Activated naive CD8-positive, alpha-beta T cell treated with anti-CD3 and anti-CD28 coated beads, Interleukin-2, amount 10 ng/mL, durations not matched to agents 7 days and 5 days (primary cell): ENCODE measurements around the gene DSP. TPM values are rescaled to one million over a fixed set of nuclear protein-coding genes. Genes with fewer than 3 reads are reported as not detected.

Experiments used
- ATAC-seq: fragments of 150-1000 bp; cut with Tn5 transposase; one replicate; pipeline ENCODE4 v1.10.0; 2021; ENCODE audit warnings: low read depth, moderate library complexity
- POLR2A ChIA-PET: fragments of 350-600 bp; sonication (Branson Sonifier 250); formaldehyde crosslinking; loops from one replicate; lab custom pipeline; 2021; ENCODE audit warnings: antibody characterized with exemption; lab: Charles Lee
- DNase-seq: peaks from one replicate; pipeline ENCODE4 v3.0.0; 2021
- H3K27ac Mint-ChIP-seq: one replicate; pipeline ENCODE4 v1.8.0; 2022; ENCODE audit warnings: mild to moderate bottlenecking, mixed read lengths
- H3K27me3 Mint-ChIP-seq: one replicate; pipeline ENCODE4 v1.8.0; 2022; ENCODE audit warnings: mild to moderate bottlenecking, moderate library complexity, mixed read lengths
- H3K36me3 Mint-ChIP-seq: one replicate; pipeline ENCODE4 v1.8.0; 2021; ENCODE audit warnings: mild to moderate bottlenecking, mixed read lengths
- H3K4me1 Mint-ChIP-seq: one replicate; pipeline ENCODE4 v1.8.0; 2021; ENCODE audit warnings: mixed read lengths
- H3K4me3 Mint-ChIP-seq: one replicate; pipeline ENCODE4 v1.8.0; 2022; ENCODE audit warnings: mild to moderate bottlenecking, moderate library complexity, mixed read lengths
- H3K9me3 Mint-ChIP-seq: one replicate; pipeline ENCODE4 v1.8.0; 2021; ENCODE audit warnings: mixed read lengths
- total RNA-seq, 2 experiments: library from RNA; stranded (reverse); gene quantifications; one replicate each; pipeline ENCODE4 v1.2.3, GENCODE V29; 2021

The DSP gene
- total RNA-seq, 2 experiments from 2014 or later, result 0.11 to 0.17 TPM

GRCh38 chr6:7542874-7543624, 1.6 kb downstream of the DSP start:
- POLR2A ChIA-PET, result interaction anchor here (0.7 kb wide), 1 partner anchor 707 kb away, joined by 3 read pairs; no protein-coding TSS in a partner anchor
- H3K9me3 Mint-ChIP-seq, result no peaks in the 10 kb centered on the region
- peaks cover 80% of the 10 kb centered on the region for H3K27me3 Mint-ChIP-seq
- no peak for DNase-seq
- peaks cover 7% of the 10 kb centered on the region for H3K4me1 Mint-ChIP-seq
- no peaks in the 10 kb centered on the region for H3K36me3 Mint-ChIP-seq
- peak overlapping the region; percentile 76 for H3K4me3 Mint-ChIP-seq
- H3K27ac Mint-ChIP-seq, result no peak overlapping the region
- no peak for ATAC-seq

GRCh38 chr6:7543789-7544424, 2.4 kb downstream of the DSP start:
- H3K27ac Mint-ChIP-seq, result no peak overlapping the region
- no peak overlapping the region for H3K4me3 Mint-ChIP-seq
- POLR2A ChIA-PET, result interaction anchor here (0.7 kb wide), 1 partner anchor 708 kb away, joined by 3 read pairs; no protein-coding TSS in a partner anchor
- peaks cover 79% of the 10 kb centered on the region for H3K27me3 Mint-ChIP-seq
- ATAC-seq, result no peak
- H3K36me3 Mint-ChIP-seq, result no peaks in the 10 kb centered on the region
- H3K4me1 Mint-ChIP-seq, result peaks cover 7% of the 10 kb centered on the region
- DNase-seq, result no peak
- H3K9me3 Mint-ChIP-seq, result no peaks in the 10 kb centered on the region

GRCh38 chr6:7544597-7544996, 3.1 kb downstream of the DSP start:
- DNase-seq, result no peak
- no peaks in the 10 kb centered on the region for H3K36me3 Mint-ChIP-seq
- POLR2A ChIA-PET, result no interaction called here
- peaks cover 7% of the 10 kb centered on the region for H3K4me1 Mint-ChIP-seq
- H3K4me3 Mint-ChIP-seq, result no peak overlapping the region
- no peak overlapping the region for H3K27ac Mint-ChIP-seq
- ATAC-seq, result no peak
- H3K27me3 Mint-ChIP-seq, result peaks cover 74% of the 10 kb centered on the region
- no peaks in the 10 kb centered on the region for H3K9me3 Mint-ChIP-seq

- no peaks in the 10 kb centered on the region for H3K36me3 Mint-ChIP-seq
- no peak overlapping the region for H3K4me3 Mint-ChIP-seq
- peaks cover 65% of the 10 kb centered on the region for H3K27me3 Mint-ChIP-seq
- no peak overlapping the region for H3K27ac Mint-ChIP-seq
- peaks cover 7% of the 10 kb centered on the region for H3K4me1 Mint-ChIP-seq
- POLR2A ChIA-PET, result no interaction called here
- ATAC-seq, result no peak
- H3K9me3 Mint-ChIP-seq, result no peaks in the 10 kb centered on the region
- no peak for DNase-seq
Measured at GRCh38 chr6:7545316-7546019, 4.0 kb downstream of the DSP start.

- ATAC-seq, result no peak
- Mint-ChIP-seq H3K36me3 (no peaks in the 10 kb centered on the region), H3K9me3 (no peaks in the 10 kb centered on the region), H3K4me1 (peaks cover 2% of the 10 kb centered on the region), H3K27me3 (peaks cover 64% of the 10 kb centered on the region), H3K4me3 (no peak overlapping the region), H3K27ac (no peak overlapping the region)
- DNase-seq, result no peak
- POLR2A ChIA-PET, result no interaction called here
Measured at GRCh38 chr6:7546020-7546369, 4.5 kb downstream of the DSP start.

- H3K27ac Mint-ChIP-seq, result no peak overlapping the region
- H3K9me3 Mint-ChIP-seq, result no peaks in the 10 kb centered on the region
- H3K36me3 Mint-ChIP-seq, result no peaks in the 10 kb centered on the region
- no peak for DNase-seq
- POLR2A ChIA-PET, result no interaction called here
- H3K27me3 Mint-ChIP-seq, result peaks cover 65% of the 10 kb centered on the region
- no peaks in the 10 kb centered on the region for H3K4me1 Mint-ChIP-seq
- H3K4me3 Mint-ChIP-seq, result no peak overlapping the region
- no peak for ATAC-seq
Measured at GRCh38 chr6:7546383-7546782, 4.9 kb downstream of the DSP start.

GRCh38 chr6:7546896-7547295, 5.4 kb downstream of the DSP start:
- Mint-ChIP-seq H3K4me3 (no peak overlapping the region), H3K27ac (no peak overlapping the region), H3K9me3 (no peaks in the 10 kb centered on the region), H3K27me3 (peaks cover 65% of the 10 kb centered on the region), H3K36me3 (no peaks in the 10 kb centered on the region), H3K4me1 (no peaks in the 10 kb centered on the region)
- POLR2A ChIA-PET, result no interaction called here
- no peak for DNase-seq
- no peak for ATAC-seq

GRCh38 chr6:7547315-7547714, 5.8 kb downstream of the DSP start:
- no peak overlapping the region for H3K27ac Mint-ChIP-seq
- H3K4me3 Mint-ChIP-seq, result no peak overlapping the region
- POLR2A ChIA-PET, result no interaction called here
- H3K4me1 Mint-ChIP-seq, result no peaks in the 10 kb centered on the region
- peaks cover 66% of the 10 kb centered on the region for H3K27me3 Mint-ChIP-seq
- H3K9me3 Mint-ChIP-seq, result no peaks in the 10 kb centered on the region
- H3K36me3 Mint-ChIP-seq, result no peaks in the 10 kb centered on the region
- DNase-seq (no peak), ATAC-seq (no peak)

GRCh38 chr6:7550433-7550801, 8.9 kb downstream of the DSP start:
- Mint-ChIP-seq H3K4me1 (no peaks in the 10 kb centered on the region), H3K4me3 (no peak overlapping the region), H3K27ac (no peak overlapping the region), H3K9me3 (no peaks in the 10 kb centered on the region), H3K36me3 (no peaks in the 10 kb centered on the region), H3K27me3 (peaks cover 49% of the 10 kb centered on the region)
- POLR2A ChIA-PET, result no interaction called here
- ATAC-seq, result no peak
- DNase-seq, result no peak

- Mint-ChIP-seq H3K4me3 (no peak overlapping the region), H3K36me3 (no peaks in the 10 kb centered on the region), H3K27me3 (peaks cover 42% of the 10 kb centered on the region), H3K9me3 (no peaks in the 10 kb centered on the region), H3K27ac (no peak overlapping the region), H3K4me1 (no peaks in the 10 kb centered on the region)
- no peak for ATAC-seq
- DNase-seq, result no peak
- POLR2A ChIA-PET, result no interaction called here
Measured at GRCh38 chr6:7554533-7555275, 13.2 kb downstream of the DSP start.

GRCh38 chr6:7555671-7556070, 14.2 kb downstream of the DSP start:
- H3K9me3 Mint-ChIP-seq, result no peaks in the 10 kb centered on the region
- POLR2A ChIA-PET, result no interaction called here
- no peak overlapping the region for H3K4me3 Mint-ChIP-seq
- no peak overlapping the region for H3K27ac Mint-ChIP-seq
- no peaks in the 10 kb centered on the region for H3K4me1 Mint-ChIP-seq
- no peak for ATAC-seq
- H3K27me3 Mint-ChIP-seq, result peaks cover 46% of the 10 kb centered on the region
- no peak for DNase-seq
- no peaks in the 10 kb centered on the region for H3K36me3 Mint-ChIP-seq

GRCh38 chr6:7556394-7557106, 15.1 kb downstream of the DSP start:
- H3K27me3 Mint-ChIP-seq, result peaks cover 46% of the 10 kb centered on the region

GRCh38 chr6:7557652-7558051, 16.2 kb downstream of the DSP start:
- no peak overlapping the region for H3K27ac Mint-ChIP-seq
- no peak for ATAC-seq

More at GRCh38 chr6:7556394-7557106, 15.1 kb downstream of the DSP start:
- H3K9me3 Mint-ChIP-seq, result no peaks in the 10 kb centered on the region
- no peaks in the 10 kb centered on the region for H3K4me1 Mint-ChIP-seq
- POLR2A ChIA-PET, result no interaction called here
- H3K27ac Mint-ChIP-seq, result no peak overlapping the region
- ATAC-seq (no peak), DNase-seq (no peak)
- H3K4me3 Mint-ChIP-seq, result no peak overlapping the region
- no peaks in the 10 kb centered on the region for H3K36me3 Mint-ChIP-seq

More at GRCh38 chr6:7557652-7558051, 16.2 kb downstream of the DSP start:
- Mint-ChIP-seq H3K9me3 (no peaks in the 10 kb centered on the region), H3K4me1 (no peaks in the 10 kb centered on the region), H3K4me3 (no peak overlapping the region), H3K36me3 (no peaks in the 10 kb centered on the region), H3K27me3 (peaks cover 45% of the 10 kb centered on the region)
- POLR2A ChIA-PET, result no interaction called here
- DNase-seq, result no peak
